ENCODE measurements around the gene PIGH. TPM values are rescaled to one million over a fixed set of nuclear protein-coding genes. Genes with fewer than 3 reads are reported as not detected.

PIGH gene
- total and polyA plus RNA-seq, 2 experiments from 2014 or later, result 64.4 to 75.8 TPM

GRCh38 chr14:67579040-67579439, 21.0 kb downstream of the PIGH start:
- Histone ChIP-seq H3K27me3 (no peaks in the 10 kb centered on the region), H3K9me2 (replicated peaks; ENCODE audit: insufficient read depth) (no peaks in the 10 kb centered on the region), H3K79me2 (no peaks in the 10 kb centered on the region), H3K36me3 (replicated peaks; ENCODE audit: insufficient read depth, low read depth) (no peaks in the 10 kb centered on the region), H3K4me2 (no peak overlapping the region), H3K9me3 (ENCODE audit: low read depth) (no peaks in the 10 kb centered on the region), H2AFZ (no peak overlapping the region), H4K20me1 (ENCODE audit: insufficient read depth, poor library complexity, severe bottlenecking) (no peaks in the 10 kb centered on the region), H3K4me1 (ENCODE audit: insufficient read depth) (peaks cover 15% of the 10 kb centered on the region), H3K4me3 (no peak overlapping the region), H3K27ac (no peak overlapping the region)
- TF ChIP-seq, protein P1, sequence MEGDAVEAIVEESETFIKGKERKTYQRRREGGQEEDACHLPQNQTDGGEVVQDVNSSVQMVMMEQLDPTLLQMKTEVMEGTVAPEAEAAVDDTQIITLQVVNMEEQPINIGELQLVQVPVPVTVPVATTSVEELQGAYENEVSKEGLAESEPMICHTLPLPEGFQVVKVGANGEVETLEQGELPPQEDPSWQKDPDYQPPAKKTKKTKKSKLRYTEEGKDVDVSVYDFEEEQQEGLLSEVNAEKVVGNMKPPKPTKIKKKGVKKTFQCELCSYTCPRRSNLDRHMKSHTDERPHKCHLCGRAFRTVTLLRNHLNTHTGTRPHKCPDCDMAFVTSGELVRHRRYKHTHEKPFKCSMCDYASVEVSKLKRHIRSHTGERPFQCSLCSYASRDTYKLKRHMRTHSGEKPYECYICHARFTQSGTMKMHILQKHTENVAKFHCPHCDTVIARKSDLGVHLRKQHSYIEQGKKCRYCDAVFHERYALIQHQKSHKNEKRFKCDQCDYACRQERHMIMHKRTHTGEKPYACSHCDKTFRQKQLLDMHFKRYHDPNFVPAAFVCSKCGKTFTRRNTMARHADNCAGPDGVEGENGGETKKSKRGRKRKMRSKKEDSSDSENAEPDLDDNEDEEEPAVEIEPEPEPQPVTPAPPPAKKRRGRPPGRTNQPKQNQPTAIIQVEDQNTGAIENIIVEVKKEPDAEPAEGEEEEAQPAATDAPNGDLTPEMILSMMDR (IDR thresholded peaks at IDR 0.05; ENCODE audit: poor library complexity), result no peak
- TF ChIP-seq EZH2 (IDR thresholded peaks at IDR 0.05; ENCODE audit: borderline replicate concordance) (no peak), EZH2phosphoT487 (IDR thresholded peaks at IDR 0.05; ENCODE audit: low read depth, severe bottlenecking, unreplicated experiment) (no peak)
- 90% methylated on average over 15 of the region's 15 CpGs for WGBS (ENCODE audit: low lambda C conversion rate, missing lambda C conversion rate)
- DNase-seq (ENCODE audit: low spot score), result no peak

GRCh38 chr14:67577909-67578749, 21.9 kb downstream of the PIGH start:
- DNase-seq (ENCODE audit: low spot score), result no peak
- Histone ChIP-seq H3K36me3 (replicated peaks; ENCODE audit: insufficient read depth, low read depth) (no peaks in the 10 kb centered on the region), H3K27me3 (no peaks in the 10 kb centered on the region), H3K9me2 (replicated peaks; ENCODE audit: insufficient read depth) (no peaks in the 10 kb centered on the region), H3K4me3 (no peak overlapping the region), H3K27ac (no peak overlapping the region), H3K9me3 (ENCODE audit: low read depth) (no peaks in the 10 kb centered on the region), H3K4me1 (ENCODE audit: insufficient read depth) (peaks cover 15% of the 10 kb centered on the region), H3K4me2 (no peak overlapping the region), H3K79me2 (no peaks in the 10 kb centered on the region), H2AFZ (no peak overlapping the region), H4K20me1 (ENCODE audit: insufficient read depth, poor library complexity, severe bottlenecking) (no peaks in the 10 kb centered on the region)
- TF ChIP-seq EZH2phosphoT487 (IDR thresholded peaks at IDR 0.05; ENCODE audit: low read depth, severe bottlenecking, unreplicated experiment) (no peak), EZH2 (IDR thresholded peaks at IDR 0.05; ENCODE audit: borderline replicate concordance) (no peak)
- TF ChIP-seq, protein P1 (IDR thresholded peaks at IDR 0.05; ENCODE audit: poor library complexity), result no peak
- WGBS (ENCODE audit: low lambda C conversion rate, missing lambda C conversion rate), result 95% methylated on average over 15 of the region's 16 CpGs

DNA sequence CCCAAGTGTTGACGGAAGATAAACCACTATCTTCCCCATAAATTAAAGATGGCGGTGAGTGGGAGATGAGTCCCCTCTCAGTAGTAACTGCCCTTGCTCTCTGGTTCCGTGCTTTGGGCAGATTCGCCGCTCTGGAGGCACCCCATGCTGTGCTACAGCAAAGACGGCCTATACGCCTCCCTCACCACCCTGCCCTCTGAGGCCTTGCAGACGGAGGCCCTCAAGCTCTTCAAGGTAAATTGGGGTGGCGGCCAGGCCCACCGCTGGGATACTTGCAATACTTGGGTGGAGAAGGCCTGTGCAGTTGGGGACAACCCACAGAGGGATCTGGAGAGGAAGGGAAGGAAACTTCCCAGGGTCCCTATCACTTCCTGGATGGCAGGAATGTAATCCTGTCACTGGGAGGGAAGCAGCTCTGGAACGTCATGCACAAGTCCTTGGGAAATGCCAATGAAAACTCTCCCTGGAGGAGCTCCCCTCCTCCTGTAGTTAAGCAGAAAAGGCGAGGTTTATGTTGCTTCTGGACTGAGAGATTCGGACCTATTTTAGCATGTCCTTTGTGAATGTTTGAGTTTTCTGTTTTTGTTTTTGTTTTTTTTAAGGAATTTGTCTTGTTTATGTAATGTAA, 22.8 kb downstream of the PIGH start:
- TF ChIP-seq, protein P1 (IDR thresholded peaks at IDR 0.05; ENCODE audit: poor library complexity), result no peak
- no peak for TF ChIP-seq EZH2phosphoT487 (IDR thresholded peaks at IDR 0.05; ENCODE audit: low read depth, severe bottlenecking, unreplicated experiment)
- TF ChIP-seq EZH2 (IDR thresholded peaks at IDR 0.05; ENCODE audit: borderline replicate concordance), result no peak
- Histone ChIP-seq H3K4me3 (no peak overlapping the region), H3K27ac (no peak overlapping the region), H3K4me1 (ENCODE audit: insufficient read depth) (peaks cover 15% of the 10 kb centered on the region), H3K36me3 (replicated peaks; ENCODE audit: insufficient read depth, low read depth) (no peaks in the 10 kb centered on the region), H4K20me1 (ENCODE audit: insufficient read depth, poor library complexity, severe bottlenecking) (no peaks in the 10 kb centered on the region), H3K9me2 (replicated peaks; ENCODE audit: insufficient read depth) (no peaks in the 10 kb centered on the region), H3K27me3 (no peaks in the 10 kb centered on the region), H2AFZ (no peak overlapping the region), H3K9me3 (ENCODE audit: low read depth) (no peaks in the 10 kb centered on the region), H3K4me2 (no peak overlapping the region), H3K79me2 (no peaks in the 10 kb centered on the region)
- 83% methylated on average over 13 of the region's 13 CpGs for WGBS (ENCODE audit: low lambda C conversion rate, missing lambda C conversion rate)
- DNase-seq (ENCODE audit: low spot score), result no peak

All from hepatocyte (in vitro differentiated cells).